Measurements from ENCODE around the gene EIF2AK3. TPM values are rescaled to one million over a fixed set of nuclear protein-coding genes. Genes with fewer than 3 reads are reported as not detected.

Gene EIF2AK3
- total and polyA plus RNA-seq, 2 donors (not counting 1 experiment from before 2014, with no cell fraction given): 40.2 to 57.9 TPM

GRCh38 chr2:88639865-88640264 lies 12.6 kb upstream of the EIF2AK3 start:
- peaks cover 0 to 6% (median 4%) of the 10 kb centered on the region in 4 experiments for H3K27me3 ChIP-seq (replicated peaks in 1 of 4; ENCODE audit: control extremely low read depth in 1 of 4, control insufficient read depth in 3 of 4, insufficient read depth in 4 of 4, low read length in 3 of 4)
- H3K79me2 ChIP-seq (ENCODE audit: control insufficient read depth, insufficient read depth, low read length): no peaks in the 10 kb centered on the region
- H3K4me3 ChIP-seq (ENCODE audit: control extremely low read depth in 1 of 5, extremely low read depth in 1 of 5, insufficient read depth in 1 of 5, low read depth in 2 of 5, low read length in 4 of 5): no peak overlapping the region
- CTCF ChIA-PET: no interaction called here
- intact Hi-C loops (cut with micrococcal nuclease): no loop called here
- TF ChIP-seq EZH2 (IDR thresholded peaks at IDR 0.05; ENCODE audit: borderline replicate concordance, insufficient read depth, low read depth, low read length, poor library complexity, severe bottlenecking): no peak
- TF ChIP-seq, protein P1, sequence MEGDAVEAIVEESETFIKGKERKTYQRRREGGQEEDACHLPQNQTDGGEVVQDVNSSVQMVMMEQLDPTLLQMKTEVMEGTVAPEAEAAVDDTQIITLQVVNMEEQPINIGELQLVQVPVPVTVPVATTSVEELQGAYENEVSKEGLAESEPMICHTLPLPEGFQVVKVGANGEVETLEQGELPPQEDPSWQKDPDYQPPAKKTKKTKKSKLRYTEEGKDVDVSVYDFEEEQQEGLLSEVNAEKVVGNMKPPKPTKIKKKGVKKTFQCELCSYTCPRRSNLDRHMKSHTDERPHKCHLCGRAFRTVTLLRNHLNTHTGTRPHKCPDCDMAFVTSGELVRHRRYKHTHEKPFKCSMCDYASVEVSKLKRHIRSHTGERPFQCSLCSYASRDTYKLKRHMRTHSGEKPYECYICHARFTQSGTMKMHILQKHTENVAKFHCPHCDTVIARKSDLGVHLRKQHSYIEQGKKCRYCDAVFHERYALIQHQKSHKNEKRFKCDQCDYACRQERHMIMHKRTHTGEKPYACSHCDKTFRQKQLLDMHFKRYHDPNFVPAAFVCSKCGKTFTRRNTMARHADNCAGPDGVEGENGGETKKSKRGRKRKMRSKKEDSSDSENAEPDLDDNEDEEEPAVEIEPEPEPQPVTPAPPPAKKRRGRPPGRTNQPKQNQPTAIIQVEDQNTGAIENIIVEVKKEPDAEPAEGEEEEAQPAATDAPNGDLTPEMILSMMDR (IDR thresholded peaks at IDR 0.05): no peak
- H3K36me3 ChIP-seq (replicated peaks in 1 of 2; ENCODE audit: control extremely low read depth in 1 of 2, control insufficient read depth in 1 of 2, extremely low read depth in 1 of 2, insufficient read depth in 2 of 2, low read length in 1 of 2): no peaks in the 10 kb centered on the region
- ATAC-seq (ENCODE audit: low read depth) (no peak), DNase-seq (no peak)
- H3K9ac ChIP-seq (ENCODE audit: low read length): no peak overlapping the region
- no peak overlapping the region for H3K4me2 ChIP-seq (replicated peaks; ENCODE audit: low read depth, low read length, poor library complexity, severe bottlenecking)
- no peaks in the 10 kb centered on the region for H3K4me1 ChIP-seq (ENCODE audit: control insufficient read depth in 2 of 2, insufficient read depth in 2 of 2, low read length in 2 of 2)
- no peaks in the 10 kb centered on the region for H3K4me1 Mint-ChIP-seq
- H4K20me1 ChIP-seq (ENCODE audit: control insufficient read depth, insufficient read depth, low read length, poor library complexity, severe bottlenecking): no peaks in the 10 kb centered on the region
- no peak overlapping the region for H3K27ac Mint-ChIP-seq
- no peaks in the 10 kb centered on the region for H3K9me3 Mint-ChIP-seq (ENCODE audit: insufficient read depth)
- no peak overlapping the region for H2AFZ ChIP-seq (ENCODE audit: insufficient read depth, low read depth, low read length, poor library complexity, severe bottlenecking)
- H3K4me3 Mint-ChIP-seq: no peak overlapping the region
- peaks cover 4% of the 10 kb centered on the region for H3K27me3 Mint-ChIP-seq
- H3K27ac ChIP-seq (ENCODE audit: low read length in 2 of 2): no peak overlapping the region
- peaks cover 3 to 13% (median 9%) of the 10 kb centered on the region in 3 donors for H3K9me3 ChIP-seq (ENCODE audit: control extremely low read depth in 1 of 3, control insufficient read depth in 2 of 3, insufficient read depth in 1 of 3, low read length in 2 of 3)
- POLR2A ChIA-PET: no interaction called here
- no CpG with 5 or more reads among the region's 1 CpG for WGBS (ENCODE audit: insufficient coverage)

DNA sequence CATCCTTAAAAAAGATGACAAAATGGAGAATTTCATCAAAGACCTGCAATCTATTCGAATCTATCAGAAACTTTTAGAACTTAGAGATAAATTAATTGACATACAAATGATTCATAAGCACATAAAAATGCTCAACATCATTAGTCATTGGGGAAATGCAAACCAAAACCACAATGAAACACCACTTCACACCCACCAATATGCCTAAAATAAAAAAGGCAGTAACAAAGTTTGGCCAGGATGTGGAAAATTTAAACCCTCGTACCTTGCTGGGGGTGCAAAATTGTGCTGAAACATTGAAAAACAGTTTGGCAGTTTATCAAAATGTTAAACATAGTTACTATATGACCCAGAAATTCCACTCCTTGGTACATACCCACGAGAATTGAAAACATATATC lies 11.5 kb upstream of the EIF2AK3 start:
- H3K27ac ChIP-seq (ENCODE audit: low read length in 2 of 2): no peak overlapping the region
- ChIA-PET CTCF (interaction anchor here (0.7 kb wide), 1 partner anchor 47 kb away, joined by 3 read pairs; no protein-coding TSS in a partner anchor), POLR2A (no interaction called here)
- H3K9ac ChIP-seq (ENCODE audit: low read length): no peak overlapping the region
- no CpG with 5 or more reads among the region's 3 CpGs for WGBS (ENCODE audit: insufficient coverage)
- H3K27me3 ChIP-seq (replicated peaks in 1 of 4; ENCODE audit: control extremely low read depth in 1 of 4, control insufficient read depth in 3 of 4, insufficient read depth in 4 of 4, low read length in 3 of 4): peaks cover 0 to 6% (median 4%) of the 10 kb centered on the region in 4 experiments
- no peaks in the 10 kb centered on the region for H3K4me1 Mint-ChIP-seq
- intact Hi-C loops (cut with micrococcal nuclease): no loop called here
- no peaks in the 10 kb centered on the region for H3K36me3 ChIP-seq (replicated peaks in 1 of 2; ENCODE audit: control extremely low read depth in 1 of 2, control insufficient read depth in 1 of 2, extremely low read depth in 1 of 2, insufficient read depth in 2 of 2, low read length in 1 of 2)
- H3K79me2 ChIP-seq (ENCODE audit: control insufficient read depth, insufficient read depth, low read length): no peaks in the 10 kb centered on the region
- H3K4me2 ChIP-seq (replicated peaks; ENCODE audit: low read depth, low read length, poor library complexity, severe bottlenecking): no peak overlapping the region
- no peak overlapping the region for H3K27ac Mint-ChIP-seq
- ATAC-seq (ENCODE audit: low read depth): no peak
- H3K4me3 ChIP-seq (ENCODE audit: control extremely low read depth in 1 of 5, extremely low read depth in 1 of 5, insufficient read depth in 1 of 5, low read depth in 2 of 5, low read length in 4 of 5): no peak overlapping the region
- no peak overlapping the region for H2AFZ ChIP-seq (ENCODE audit: insufficient read depth, low read depth, low read length, poor library complexity, severe bottlenecking)
- no peaks in the 10 kb centered on the region for H3K9me3 Mint-ChIP-seq (ENCODE audit: insufficient read depth)
- H3K4me3 Mint-ChIP-seq: no peak overlapping the region
- H4K20me1 ChIP-seq (ENCODE audit: control insufficient read depth, insufficient read depth, low read length, poor library complexity, severe bottlenecking): no peaks in the 10 kb centered on the region
- no peak for DNase-seq
- H3K27me3 Mint-ChIP-seq: peaks cover 4% of the 10 kb centered on the region
- TF ChIP-seq, protein P1 (IDR thresholded peaks at IDR 0.05): no peak
- no peak for TF ChIP-seq EZH2 (IDR thresholded peaks at IDR 0.05; ENCODE audit: borderline replicate concordance, insufficient read depth, low read depth, low read length, poor library complexity, severe bottlenecking)
- peaks cover 3 to 13% (median 9%) of the 10 kb centered on the region in 3 donors for H3K9me3 ChIP-seq (ENCODE audit: control extremely low read depth in 1 of 3, control insufficient read depth in 2 of 3, insufficient read depth in 1 of 3, low read length in 2 of 3)
- no peaks in the 10 kb centered on the region for H3K4me1 ChIP-seq (ENCODE audit: control insufficient read depth in 2 of 2, insufficient read depth in 2 of 2, low read length in 2 of 2)
